UCSD-AML1 (cell line): ENCODE data around the gene MAIP1.

Source experiments
- DNase-seq: peaks from one replicate; lab custom pipeline; 2025; ENCODE audit not compliant: unreplicated experiment; lab: John Stamatoyannopoulos, UW

Gene MAIP1

DNA sequence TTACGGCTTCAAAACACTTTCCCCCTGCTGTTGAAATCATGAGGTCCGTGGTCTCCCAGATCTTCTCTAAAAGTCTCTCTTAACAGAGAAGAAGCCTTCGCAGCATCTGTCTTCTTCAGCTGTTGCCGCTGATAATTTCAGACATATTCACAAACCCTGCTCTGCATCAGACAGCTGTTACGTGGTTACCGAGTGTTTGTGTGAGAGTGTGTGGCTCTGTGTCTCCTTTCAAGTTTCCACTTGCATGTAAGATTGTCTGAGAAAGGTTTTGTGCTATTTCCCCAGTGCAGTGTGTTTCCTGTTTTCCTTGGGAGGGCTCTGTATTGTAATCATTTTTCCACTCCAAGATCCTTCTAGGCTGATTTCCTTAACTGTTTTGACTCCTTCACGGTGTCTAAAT lies 32.8 kb downstream of the MAIP1 start:
- DNase-seq, result no peak

DNA sequence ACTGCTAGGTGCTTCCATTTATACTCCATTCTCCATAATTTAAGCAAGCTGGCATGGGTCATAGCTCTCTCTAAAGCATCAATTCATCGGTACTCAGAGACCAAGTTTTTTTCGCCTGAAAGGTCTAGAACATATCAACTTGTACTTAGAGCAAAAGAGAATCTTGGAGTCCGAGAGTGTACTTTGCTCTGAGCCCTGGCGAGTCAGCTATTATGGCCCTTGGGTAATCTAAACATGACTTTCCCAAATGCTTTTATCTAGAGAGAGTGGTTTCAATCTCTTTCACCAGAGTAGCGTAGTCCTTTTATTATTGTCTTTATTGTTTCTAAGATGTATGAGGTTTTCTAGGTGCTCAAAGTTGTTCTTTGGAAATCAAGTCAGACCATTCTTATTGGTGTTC lies 34.4 kb downstream of the MAIP1 start:
- no peak for DNase-seq

DNA sequence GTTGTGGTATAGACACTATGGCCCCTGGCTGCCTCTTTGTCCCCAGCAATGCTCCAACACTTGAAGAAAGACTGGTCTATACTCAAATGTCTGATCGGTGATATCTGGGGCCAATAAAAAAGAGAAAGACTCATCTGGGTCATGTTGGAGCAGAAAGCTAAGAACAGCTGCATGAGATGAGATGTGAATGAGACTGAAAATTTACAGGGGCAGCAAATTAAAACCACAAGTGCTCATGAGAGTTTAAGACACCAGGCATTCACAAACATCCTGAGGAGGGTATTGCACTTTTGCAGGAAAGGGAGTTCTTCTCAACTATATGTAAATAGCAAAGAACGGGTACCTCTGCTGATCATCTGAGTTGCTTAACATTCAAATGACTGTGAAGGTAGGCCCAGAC lies 36.3 kb downstream of the MAIP1 start:
- no peak for DNase-seq

DNA sequence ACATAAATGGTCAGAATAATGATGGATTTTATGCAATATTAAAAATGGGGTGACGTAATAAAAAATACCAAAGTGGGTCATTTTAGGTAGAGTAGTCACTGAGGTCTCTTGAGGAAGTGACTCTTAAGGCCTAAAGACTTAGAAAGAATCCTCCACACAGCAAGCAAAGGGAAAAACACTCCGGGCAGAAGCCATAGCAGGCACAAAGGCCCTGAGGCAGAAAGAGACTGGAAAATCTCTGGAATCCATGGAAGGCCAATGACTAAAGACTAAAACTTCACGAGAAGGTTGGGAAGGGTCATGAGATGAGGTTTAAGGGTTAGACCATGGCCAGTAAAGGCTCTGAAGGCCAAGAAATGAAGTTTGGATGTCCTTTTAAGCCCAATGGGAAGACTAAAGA lies 36.9 kb downstream of the MAIP1 start:
- DNase-seq, result no peak

DNA sequence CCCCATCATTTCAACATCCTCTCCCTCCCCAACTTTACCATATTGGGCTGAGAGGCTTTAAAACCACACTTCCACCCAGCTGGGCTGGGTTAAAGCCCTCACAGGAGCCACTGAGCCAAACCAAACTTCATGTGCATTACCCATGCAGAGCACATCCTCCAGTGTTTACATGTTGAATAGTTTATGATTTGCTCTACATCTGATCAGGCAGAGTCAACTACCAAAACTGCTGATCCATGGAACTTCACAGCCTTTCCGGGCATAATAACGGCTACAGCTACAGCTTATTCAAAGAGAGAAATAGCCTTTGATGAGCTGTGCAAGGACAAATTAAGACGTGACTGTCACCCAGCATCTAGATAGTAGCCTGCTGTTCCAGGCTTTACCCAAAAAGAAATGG lies 39.0 kb downstream of the MAIP1 start:
- DNase-seq, result no peak

DNA sequence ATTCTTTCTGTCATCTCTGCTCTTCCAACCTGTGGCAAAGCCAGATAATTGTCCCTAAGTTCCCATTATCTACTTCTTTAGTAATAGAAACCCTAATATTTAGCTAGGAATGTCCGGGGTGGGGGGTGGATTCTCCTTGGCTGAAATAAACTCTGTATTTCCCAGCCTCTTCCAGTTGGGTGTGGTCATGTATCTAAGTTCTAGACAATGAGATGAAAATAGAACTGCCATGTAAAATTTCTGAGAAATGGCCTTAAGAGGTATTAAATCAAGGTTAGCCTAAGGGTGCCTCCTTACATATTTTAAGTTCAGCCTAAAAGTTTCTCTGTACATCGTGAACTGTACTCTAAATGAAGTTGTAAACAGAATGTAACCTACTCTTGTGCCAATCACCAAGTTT lies 39.5 kb downstream of the MAIP1 start:
- DNase-seq, result no peak

DNA sequence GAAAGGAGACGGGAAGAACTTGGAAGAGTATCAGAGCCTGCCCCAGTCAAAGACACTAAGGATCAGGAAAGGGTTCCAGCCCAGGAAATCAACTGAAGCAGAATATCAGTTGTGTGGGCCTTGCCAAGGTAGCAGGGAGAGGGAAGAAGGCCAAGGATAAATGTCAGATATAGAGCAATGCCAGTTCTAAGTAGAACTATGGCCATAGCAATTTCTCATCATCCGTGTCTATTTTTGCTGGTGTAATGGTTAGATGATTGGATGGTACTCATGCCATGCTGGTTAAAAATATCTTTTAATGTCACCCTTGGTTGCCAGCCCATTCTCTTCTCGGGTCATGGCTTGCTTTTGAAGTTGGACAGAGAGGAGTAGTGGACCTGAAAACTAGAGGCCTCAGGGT lies 41.9 kb downstream of the MAIP1 start:
- DNase-seq, result no peak

DNA sequence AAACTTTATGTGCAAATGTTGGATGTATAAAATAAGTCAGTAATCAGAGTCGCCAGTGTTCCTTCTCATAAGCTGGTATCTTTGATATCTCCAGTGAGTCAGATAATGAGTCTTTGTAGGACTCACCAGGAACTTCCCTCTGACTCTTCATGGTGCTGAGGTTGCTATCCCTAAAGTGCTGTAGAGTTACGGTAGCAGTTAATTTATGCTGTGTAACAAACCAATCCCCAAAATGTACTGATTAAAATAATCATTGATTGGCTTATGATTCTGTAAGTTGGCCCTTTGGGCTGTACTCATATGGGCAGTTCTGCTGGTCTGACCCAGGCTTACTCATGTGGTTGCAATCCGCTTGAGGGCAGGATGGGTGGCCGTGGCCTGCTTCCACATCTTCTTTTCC lies 43.8 kb downstream of the MAIP1 start:
- DNase-seq, result no peak

DNA sequence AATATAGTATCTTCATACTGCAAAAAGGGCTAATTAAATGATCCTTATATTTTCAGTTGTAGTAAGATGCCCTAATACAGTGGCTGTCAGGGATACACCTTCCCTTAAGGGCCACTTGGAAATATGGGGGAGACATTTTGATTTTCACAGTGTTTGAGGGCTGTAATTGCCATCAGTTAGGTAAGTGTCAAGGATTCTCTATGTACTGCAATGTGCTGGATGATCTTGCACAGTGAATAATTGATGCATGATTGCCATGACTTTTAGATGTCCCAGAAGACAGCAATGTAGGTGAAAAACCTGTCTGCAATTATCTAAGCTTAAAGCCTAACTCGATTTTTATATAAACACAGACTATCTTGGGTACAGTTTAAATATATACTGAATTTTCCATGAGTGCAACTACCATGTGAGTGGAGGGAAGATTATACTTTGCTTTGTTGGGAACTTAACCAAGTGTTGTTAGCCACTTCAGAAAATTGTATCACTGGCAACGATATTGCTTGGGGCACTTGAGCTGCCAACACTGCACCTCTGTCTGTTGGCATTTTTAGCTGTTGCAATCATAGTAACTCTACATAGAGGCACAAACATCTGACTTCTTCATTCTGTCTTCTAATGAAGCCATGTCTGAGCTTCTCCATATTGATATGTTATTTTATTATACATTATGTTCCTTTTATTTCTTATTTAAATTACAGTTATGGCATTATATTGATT lies 45.2 kb downstream of the MAIP1 start:
- DNase-seq, result no peak

DNA sequence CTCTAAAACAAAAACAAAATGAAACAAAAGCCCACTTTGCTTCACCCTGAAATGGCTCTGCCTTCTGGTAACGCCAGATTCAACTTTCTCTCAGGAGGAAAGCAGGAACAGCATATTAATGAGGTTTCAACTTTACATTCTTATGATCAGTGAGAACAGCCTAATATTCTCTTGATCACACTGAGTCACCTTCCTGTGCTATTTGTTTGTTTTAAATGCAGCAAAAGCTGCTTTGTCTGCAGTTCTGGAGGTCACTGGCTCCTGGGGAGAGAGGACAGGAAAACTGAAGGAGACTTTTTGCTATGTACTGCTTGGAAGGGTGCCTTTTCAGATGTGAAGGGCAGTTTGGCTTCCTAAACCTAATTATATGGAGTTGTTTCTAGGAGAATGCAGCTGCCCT lies 48.1 kb downstream of the MAIP1 start:
- no peak for DNase-seq

DNA sequence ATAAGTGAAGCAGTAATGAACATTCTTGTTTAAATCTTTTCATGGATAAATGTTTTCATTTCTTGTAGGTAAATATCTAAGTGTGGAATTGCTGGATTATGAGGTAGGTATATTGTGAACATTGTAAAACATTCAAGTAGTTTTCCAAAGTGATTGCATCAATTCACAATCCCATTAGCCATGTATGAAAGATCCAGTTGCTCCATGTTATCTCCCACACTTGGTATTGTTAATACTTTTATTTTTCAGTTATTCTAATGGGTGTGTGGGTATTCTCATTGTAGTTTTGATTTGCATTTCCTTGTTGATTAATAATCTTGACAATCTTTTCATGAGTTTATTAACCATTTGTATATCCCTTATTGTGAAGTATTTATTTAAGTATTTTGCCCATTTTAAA lies 50.3 kb downstream of the MAIP1 start:
- no peak for DNase-seq

DNA sequence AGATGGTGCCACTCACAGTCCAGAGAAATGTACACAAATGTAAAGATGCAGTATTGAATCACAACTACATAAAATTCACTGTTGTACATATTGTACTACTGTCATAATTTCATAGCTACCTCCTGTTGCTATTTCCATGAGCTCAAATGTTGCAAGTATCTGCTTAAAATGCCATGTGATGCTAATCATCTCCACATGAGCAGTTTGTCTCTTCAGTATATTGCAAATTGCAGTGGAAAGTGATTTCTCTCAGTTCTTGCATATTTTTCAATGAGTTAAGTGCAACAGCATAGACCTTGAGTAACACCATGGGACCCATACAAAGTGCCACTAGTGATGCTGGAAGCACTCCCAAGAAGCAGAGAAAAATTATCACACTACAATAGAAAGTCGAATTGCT lies 51.9 kb downstream of the MAIP1 start:
- no peak for DNase-seq

DNA sequence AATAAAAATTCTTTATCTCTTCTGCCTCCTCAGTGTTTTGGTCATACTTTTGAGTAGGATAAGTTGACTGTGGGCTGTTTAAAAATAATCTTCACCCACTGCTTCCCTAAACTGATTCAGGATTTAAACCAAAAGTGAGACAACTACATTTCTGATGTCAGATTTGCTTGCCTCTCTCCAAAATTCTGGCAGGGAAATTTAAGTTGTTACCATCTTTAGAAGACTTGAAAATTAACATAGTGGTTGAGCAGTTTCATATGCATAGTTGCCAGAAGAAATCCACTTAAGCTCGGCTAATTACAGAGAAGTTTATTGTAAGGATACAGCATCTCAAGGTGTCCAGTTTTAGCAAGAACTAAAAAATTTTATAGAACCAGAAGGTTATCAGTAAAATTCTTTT lies 57.0 kb downstream of the MAIP1 start:
- no peak for DNase-seq
